HEK293 (cell line): Measurements from ENCODE around the gene TRPM8.

Experiments
- CTCF ChIA-PET: fragments of 350-600 bp; formaldehyde crosslinking; extraction: SDS; loops from one replicate; lab custom pipeline; 2021; ENCODE audit warnings: antibody characterized with exemption; lab: Yijun Ruan, JAX
- POLR2A ChIA-PET: fragments of 300-600 bp; formaldehyde crosslinking; extraction: SDS; loops from one replicate; lab custom pipeline; 2020; ENCODE audit warnings: antibody characterized with exemption, inconsistent platforms; lab: Yijun Ruan, JAX
- H3K27ac ChIP-seq: fragments of 200-500 bp; sonication (Bioruptor generic); 2 replicates; pipeline ENCODE4 v1.5.1; 2014; ENCODE audit warnings: low read depth, low read length, control low read depth, inconsistent platforms; ENCODE audit errors: extremely low read depth
- H3K36me3 ChIP-seq, 2 experiments: fragments of 200-500 bp in 1 of 2; sonication (Bioruptor generic) in 1 of 2; 1 replicate in 1 of 2; 2 replicates in 1 of 2; pipeline ENCODE4 v1.5.1; 2014 to 2017; ENCODE audit warnings: inconsistent platforms in 2 of 2, low read length in 2 of 2; ENCODE audit not compliant: control insufficient read depth in 2 of 2, insufficient read depth in 1 of 2
- H3K4me1 ChIP-seq: fragments of 200-500 bp; sonication (Bioruptor generic); 2 replicates; pipeline ENCODE4 v1.5.1; 2014; ENCODE audit warnings: mild to moderate bottlenecking, low read length, inconsistent platforms; ENCODE audit not compliant: control insufficient read depth, insufficient read depth
- H3K4me3 ChIP-seq: 2 replicates; pipeline ENCODE4 v1.5.1; 2011; ENCODE audit warnings: low read depth, mild to moderate bottlenecking, control low read depth, low read length, moderate library complexity
- H3K9me3 ChIP-seq: fragments of 200-500 bp; sonication (Bioruptor generic); 2 replicates; pipeline ENCODE4 v1.5.1; 2014; ENCODE audit warnings: low read depth, low read length, inconsistent platforms; ENCODE audit not compliant: control insufficient read depth, insufficient read depth
- BCL11A ChIP-seq: fragments of 450-650 bp; formaldehyde crosslinking; IDR thresholded peaks from 2 replicates; pipeline ENCODE4 v1.5.1; 2016; ENCODE audit warnings: low read depth, missing biosample characterization, missing genetic modification characterization
- ZNF132 ChIP-seq: fragments of 450-650 bp; formaldehyde crosslinking; IDR thresholded peaks from 2 replicates; pipeline ENCODE4 v1.5.1; 2017; ENCODE audit warnings: missing biosample characterization, missing genetic modification characterization, borderline replicate concordance
- ZNF184 ChIP-seq: fragments of 450-650 bp; IDR thresholded peaks from 2 replicates; pipeline ENCODE4 v1.5.1; 2018; ENCODE audit warnings: missing biosample characterization, mild to moderate bottlenecking, missing genetic modification characterization
- ZNF214 ChIP-seq: fragments of 450-650 bp; formaldehyde crosslinking; IDR thresholded peaks from 2 replicates; pipeline ENCODE4 v1.5.1; 2017; ENCODE audit warnings: missing biosample characterization, mild to moderate bottlenecking, missing genetic modification characterization, borderline replicate concordance
- ZNF324 ChIP-seq: fragments of 450-650 bp; formaldehyde crosslinking; IDR thresholded peaks from 2 replicates; pipeline ENCODE4 v1.5.1; 2016; ENCODE audit warnings: missing biosample characterization, missing genetic modification characterization
- ZNF341 ChIP-seq: fragments of 450-650 bp; formaldehyde crosslinking; IDR thresholded peaks from 2 replicates; pipeline ENCODE4; 2016; ENCODE audit warnings: low read depth, missing biosample characterization, missing genetic modification characterization
- ZNF404 ChIP-seq: fragments of 450-650 bp; formaldehyde crosslinking; IDR thresholded peaks from 2 replicates; pipeline ENCODE4 v1.5.1; 2017; ENCODE audit warnings: missing biosample characterization, missing genetic modification characterization
- ZNF561 ChIP-seq: fragments of 450-650 bp; IDR thresholded peaks from 2 replicates; pipeline ENCODE4 v1.5.1; 2018; ENCODE audit warnings: missing biosample characterization, missing genetic modification characterization, borderline replicate concordance
- ZNF571 ChIP-seq: fragments of 450-650 bp; formaldehyde crosslinking; IDR thresholded peaks from 2 replicates; pipeline ENCODE4 v1.5.0; 2017; ENCODE audit warnings: missing biosample characterization, missing genetic modification characterization
- ZNF660 ChIP-seq: fragments of 450-650 bp; IDR thresholded peaks from 2 replicates; pipeline ENCODE4 v1.5.1; 2018; ENCODE audit warnings: missing biosample characterization, mild to moderate bottlenecking, missing genetic modification characterization
- TF ChIP-seq, protein P1 (sequence below): fragments of 450-650 bp; formaldehyde crosslinking; IDR thresholded peaks from 2 replicates; pipeline ENCODE4 v1.5.1; 2017; ENCODE audit warnings: missing biosample characterization, missing genetic modification characterization
- TF ChIP-seq, protein P2 (sequence below): fragments of 450-650 bp; formaldehyde crosslinking; IDR thresholded peaks from 2 replicates; pipeline ENCODE4 v1.5.1; 2017; ENCODE audit warnings: missing biosample characterization, missing genetic modification characterization
- TF ChIP-seq, protein P3 (sequence below): fragments of 450-650 bp; formaldehyde crosslinking; IDR thresholded peaks from 2 replicates; pipeline ENCODE4 v1.5.1; 2016; ENCODE audit warnings: missing biosample characterization, missing genetic modification characterization
- TF ChIP-seq, protein P4 (sequence below): fragments of 450-650 bp; formaldehyde crosslinking; IDR thresholded peaks from 2 replicates; pipeline ENCODE4 v1.5.1; 2016; ENCODE audit warnings: missing biosample characterization, missing genetic modification characterization
- TF ChIP-seq, protein P5 (sequence below): fragments of 450-650 bp; formaldehyde crosslinking; IDR thresholded peaks from 2 replicates; pipeline ENCODE4 v1.5.1; 2016; ENCODE audit warnings: missing biosample characterization, missing genetic modification characterization
- TF ChIP-seq, protein P6 (sequence below): fragments of 450-650 bp; formaldehyde crosslinking; IDR thresholded peaks from 2 replicates; pipeline ENCODE4 v1.5.1; 2016; ENCODE audit warnings: missing biosample characterization, missing genetic modification characterization, borderline replicate concordance

TRPM8 gene

DNA sequence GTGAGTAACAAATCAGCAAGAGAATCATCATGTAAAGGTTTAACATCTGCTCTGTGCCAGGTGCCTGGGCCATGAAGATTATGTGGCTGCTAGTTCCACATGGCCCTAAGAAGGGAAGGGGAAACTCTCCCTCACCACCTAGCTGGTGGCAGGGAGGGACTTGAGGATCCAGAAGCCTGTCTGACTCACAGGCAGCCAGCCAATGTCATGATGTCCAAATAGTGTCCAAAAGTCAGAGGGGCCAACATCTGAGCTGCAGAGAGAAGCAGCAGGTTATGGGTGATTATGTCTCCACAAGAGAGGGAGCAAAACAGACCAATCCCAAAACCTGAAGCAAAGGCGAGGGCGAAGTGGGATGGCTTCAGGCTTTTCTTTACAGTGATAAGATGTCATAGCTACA is 71.4 kb downstream of the TRPM8 start:
- no peak for TF ChIP-seq ZNF561 (tag by site-specific recombination)
- TF ChIP-seq, all 188 proteins: peak for 0
- Histone ChIP-seq H3K9me3 (no peaks in the 10 kb centered on the region), H3K36me3 (no peaks in the 10 kb centered on the region), H3K4me1 (no peaks in the 10 kb centered on the region), H3K27ac (no peak overlapping the region), H3K4me3 (no peak overlapping the region)
- ChIA-PET CTCF (interaction anchor here (0.6 kb wide), 2 partner anchors 306 to 635 kb away, joined by 4 to 5 read pairs; no protein-coding TSS in a partner anchor), POLR2A (no interaction called here)

DNA sequence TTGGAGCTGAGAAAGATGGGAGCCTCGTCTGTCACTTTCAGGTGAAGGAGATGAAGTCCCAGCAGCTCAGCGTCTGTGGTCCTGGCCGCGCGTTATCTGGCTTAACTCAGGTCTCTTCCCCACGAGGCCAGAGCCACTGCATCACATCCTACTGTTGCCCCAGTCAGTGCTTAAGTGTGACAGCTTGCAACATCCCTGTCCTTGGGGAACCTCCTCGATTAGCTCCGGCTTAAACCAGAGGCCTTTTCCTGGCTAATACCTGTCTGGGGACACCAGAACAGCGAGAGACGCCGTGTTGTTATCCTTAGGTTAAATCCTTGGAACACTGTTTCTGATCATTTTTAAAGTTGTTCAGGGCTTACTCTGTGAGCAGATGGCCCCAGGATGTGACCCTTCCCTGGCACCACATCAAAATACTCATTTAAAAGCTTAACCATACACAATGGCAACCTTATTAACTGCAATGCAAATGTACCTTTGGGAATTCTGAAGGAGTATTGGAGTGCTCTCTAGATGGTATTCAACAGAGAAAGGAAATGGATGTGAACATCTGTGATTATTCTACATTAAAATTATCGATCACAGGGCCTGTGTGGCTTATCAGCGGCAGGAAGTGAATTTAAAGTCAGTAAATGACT is 72.2 kb downstream of the TRPM8 start:
- CTCF ChIA-PET = no interaction called here
- no peak overlapping the region for H3K27ac ChIP-seq
- no peaks in the 10 kb centered on the region for H3K4me1 ChIP-seq
- no peaks in the 10 kb centered on the region for H3K36me3 ChIP-seq
- TF ChIP-seq, protein P1, sequence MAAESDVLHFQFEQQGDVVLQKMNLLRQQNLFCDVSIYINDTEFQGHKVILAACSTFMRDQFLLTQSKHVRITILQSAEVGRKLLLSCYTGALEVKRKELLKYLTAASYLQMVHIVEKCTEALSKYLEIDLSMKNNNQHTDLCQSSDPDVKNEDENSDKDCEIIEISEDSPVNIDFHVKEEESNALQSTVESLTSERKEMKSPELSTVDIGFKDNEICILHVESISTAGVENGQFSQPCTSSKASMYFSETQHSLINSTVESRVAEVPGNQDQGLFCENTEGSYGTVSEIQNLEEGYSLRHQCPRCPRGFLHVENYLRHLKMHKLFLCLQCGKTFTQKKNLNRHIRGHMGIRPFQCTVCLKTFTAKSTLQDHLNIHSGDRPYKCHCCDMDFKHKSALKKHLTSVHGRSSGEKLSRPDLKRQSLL (tag by site-specific recombination) = no peak
- no peak for TF ChIP-seq ZNF341 (tag by site-specific recombination)
- TF ChIP-seq BCL11A (tag by site-specific recombination) = no peak
- no peak for TF ChIP-seq ZNF324 (tag by site-specific recombination)
- TF ChIP-seq, protein P2, sequence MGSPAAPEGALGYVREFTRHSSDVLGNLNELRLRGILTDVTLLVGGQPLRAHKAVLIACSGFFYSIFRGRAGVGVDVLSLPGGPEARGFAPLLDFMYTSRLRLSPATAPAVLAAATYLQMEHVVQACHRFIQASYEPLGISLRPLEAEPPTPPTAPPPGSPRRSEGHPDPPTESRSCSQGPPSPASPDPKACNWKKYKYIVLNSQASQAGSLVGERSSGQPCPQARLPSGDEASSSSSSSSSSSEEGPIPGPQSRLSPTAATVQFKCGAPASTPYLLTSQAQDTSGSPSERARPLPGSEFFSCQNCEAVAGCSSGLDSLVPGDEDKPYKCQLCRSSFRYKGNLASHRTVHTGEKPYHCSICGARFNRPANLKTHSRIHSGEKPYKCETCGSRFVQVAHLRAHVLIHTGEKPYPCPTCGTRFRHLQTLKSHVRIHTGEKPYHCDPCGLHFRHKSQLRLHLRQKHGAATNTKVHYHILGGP (tag by site-specific recombination) = no peak
- TF ChIP-seq ZNF660 = no peak
- TF ChIP-seq ZNF571 (tag by site-specific recombination) = no peak
- H3K4me3 ChIP-seq = no peak overlapping the region
- no peaks in the 10 kb centered on the region for H3K9me3 ChIP-seq
- POLR2A ChIA-PET = no interaction called here

DNA sequence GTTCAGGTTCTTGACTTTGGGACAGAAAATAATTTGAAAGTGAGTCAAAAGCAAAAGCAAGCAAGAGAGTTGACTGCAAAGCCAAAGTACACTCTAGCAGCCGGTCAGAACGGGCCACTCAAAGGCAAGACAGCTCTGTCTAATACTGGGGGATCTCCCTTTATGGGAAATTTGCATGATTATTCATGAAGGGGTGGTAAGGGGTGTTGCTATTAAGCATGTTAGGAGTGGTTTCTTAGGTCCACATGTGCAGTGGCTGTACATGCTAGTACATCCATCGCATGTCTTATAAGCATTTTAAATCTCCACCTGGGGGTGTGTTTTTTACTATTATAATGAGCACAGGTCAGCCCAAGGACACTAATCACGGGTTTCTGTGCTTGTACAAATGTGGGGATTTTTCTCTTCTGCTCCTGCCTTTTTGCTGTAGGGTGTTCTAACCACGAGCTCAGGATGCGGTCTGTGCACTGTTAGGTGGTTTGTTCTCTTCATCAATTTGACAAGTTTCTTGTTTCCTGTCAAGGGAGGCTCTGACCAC is 73.2 kb downstream of the TRPM8 start:
- TF ChIP-seq ZNF404 (tag by site-specific recombination) (no peak), ZNF184 (tag by site-specific recombination) (no peak), ZNF571 (tag by site-specific recombination) (no peak), ZNF132 (tag by site-specific recombination) (no peak), ZNF214 (tag by site-specific recombination) (no peak)
- TF ChIP-seq, protein P3, sequence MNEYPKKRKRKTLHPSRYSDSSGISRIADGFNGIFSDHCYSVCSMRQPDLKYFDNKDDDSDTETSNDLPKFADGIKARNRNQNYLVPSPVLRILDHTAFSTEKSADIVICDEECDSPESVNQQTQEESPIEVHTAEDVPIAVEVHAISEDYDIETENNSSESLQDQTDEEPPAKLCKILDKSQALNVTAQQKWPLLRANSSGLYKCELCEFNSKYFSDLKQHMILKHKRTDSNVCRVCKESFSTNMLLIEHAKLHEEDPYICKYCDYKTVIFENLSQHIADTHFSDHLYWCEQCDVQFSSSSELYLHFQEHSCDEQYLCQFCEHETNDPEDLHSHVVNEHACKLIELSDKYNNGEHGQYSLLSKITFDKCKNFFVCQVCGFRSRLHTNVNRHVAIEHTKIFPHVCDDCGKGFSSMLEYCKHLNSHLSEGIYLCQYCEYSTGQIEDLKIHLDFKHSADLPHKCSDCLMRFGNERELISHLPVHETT = no peak
- TF ChIP-seq, protein P4, sequence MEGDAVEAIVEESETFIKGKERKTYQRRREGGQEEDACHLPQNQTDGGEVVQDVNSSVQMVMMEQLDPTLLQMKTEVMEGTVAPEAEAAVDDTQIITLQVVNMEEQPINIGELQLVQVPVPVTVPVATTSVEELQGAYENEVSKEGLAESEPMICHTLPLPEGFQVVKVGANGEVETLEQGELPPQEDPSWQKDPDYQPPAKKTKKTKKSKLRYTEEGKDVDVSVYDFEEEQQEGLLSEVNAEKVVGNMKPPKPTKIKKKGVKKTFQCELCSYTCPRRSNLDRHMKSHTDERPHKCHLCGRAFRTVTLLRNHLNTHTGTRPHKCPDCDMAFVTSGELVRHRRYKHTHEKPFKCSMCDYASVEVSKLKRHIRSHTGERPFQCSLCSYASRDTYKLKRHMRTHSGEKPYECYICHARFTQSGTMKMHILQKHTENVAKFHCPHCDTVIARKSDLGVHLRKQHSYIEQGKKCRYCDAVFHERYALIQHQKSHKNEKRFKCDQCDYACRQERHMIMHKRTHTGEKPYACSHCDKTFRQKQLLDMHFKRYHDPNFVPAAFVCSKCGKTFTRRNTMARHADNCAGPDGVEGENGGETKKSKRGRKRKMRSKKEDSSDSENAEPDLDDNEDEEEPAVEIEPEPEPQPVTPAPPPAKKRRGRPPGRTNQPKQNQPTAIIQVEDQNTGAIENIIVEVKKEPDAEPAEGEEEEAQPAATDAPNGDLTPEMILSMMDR = no peak
- TF ChIP-seq, protein P5, sequence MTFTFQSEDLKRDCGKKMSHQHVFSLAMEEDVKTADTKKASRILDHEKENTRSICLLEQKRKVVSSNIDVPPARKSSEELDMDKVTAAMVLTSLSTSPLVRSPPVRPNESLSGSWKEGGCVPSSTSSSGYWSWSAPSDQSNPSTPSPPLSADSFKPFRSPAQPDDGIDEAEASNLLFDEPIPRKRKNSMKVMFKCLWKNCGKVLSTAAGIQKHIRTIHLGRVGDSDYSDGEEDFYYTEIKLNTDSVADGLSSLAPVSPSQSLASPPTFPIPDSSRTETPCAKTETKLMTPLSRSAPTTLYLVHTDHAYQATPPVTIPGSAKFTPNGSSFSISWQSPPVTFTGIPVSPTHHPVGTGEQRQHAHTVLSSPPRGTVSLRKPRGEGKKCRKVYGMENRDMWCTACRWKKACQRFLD (tag by site-specific recombination) = no peak
- TF ChIP-seq, protein P6, sequence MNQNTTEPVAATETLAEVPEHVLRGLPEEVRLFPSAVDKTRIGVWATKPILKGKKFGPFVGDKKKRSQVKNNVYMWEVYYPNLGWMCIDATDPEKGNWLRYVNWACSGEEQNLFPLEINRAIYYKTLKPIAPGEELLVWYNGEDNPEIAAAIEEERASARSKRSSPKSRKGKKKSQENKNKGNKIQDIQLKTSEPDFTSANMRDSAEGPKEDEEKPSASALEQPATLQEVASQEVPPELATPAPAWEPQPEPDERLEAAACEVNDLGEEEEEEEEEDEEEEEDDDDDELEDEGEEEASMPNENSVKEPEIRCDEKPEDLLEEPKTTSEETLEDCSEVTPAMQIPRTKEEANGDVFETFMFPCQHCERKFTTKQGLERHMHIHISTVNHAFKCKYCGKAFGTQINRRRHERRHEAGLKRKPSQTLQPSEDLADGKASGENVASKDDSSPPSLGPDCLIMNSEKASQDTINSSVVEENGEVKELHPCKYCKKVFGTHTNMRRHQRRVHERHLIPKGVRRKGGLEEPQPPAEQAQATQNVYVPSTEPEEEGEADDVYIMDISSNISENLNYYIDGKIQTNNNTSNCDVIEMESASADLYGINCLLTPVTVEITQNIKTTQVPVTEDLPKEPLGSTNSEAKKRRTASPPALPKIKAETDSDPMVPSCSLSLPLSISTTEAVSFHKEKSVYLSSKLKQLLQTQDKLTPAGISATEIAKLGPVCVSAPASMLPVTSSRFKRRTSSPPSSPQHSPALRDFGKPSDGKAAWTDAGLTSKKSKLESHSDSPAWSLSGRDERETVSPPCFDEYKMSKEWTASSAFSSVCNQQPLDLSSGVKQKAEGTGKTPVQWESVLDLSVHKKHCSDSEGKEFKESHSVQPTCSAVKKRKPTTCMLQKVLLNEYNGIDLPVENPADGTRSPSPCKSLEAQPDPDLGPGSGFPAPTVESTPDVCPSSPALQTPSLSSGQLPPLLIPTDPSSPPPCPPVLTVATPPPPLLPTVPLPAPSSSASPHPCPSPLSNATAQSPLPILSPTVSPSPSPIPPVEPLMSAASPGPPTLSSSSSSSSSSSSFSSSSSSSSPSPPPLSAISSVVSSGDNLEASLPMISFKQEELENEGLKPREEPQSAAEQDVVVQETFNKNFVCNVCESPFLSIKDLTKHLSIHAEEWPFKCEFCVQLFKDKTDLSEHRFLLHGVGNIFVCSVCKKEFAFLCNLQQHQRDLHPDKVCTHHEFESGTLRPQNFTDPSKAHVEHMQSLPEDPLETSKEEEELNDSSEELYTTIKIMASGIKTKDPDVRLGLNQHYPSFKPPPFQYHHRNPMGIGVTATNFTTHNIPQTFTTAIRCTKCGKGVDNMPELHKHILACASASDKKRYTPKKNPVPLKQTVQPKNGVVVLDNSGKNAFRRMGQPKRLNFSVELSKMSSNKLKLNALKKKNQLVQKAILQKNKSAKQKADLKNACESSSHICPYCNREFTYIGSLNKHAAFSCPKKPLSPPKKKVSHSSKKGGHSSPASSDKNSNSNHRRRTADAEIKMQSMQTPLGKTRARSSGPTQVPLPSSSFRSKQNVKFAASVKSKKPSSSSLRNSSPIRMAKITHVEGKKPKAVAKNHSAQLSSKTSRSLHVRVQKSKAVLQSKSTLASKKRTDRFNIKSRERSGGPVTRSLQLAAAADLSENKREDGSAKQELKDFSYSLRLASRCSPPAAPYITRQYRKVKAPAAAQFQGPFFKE = no peak
- TF ChIP-seq, all 188 proteins: peak for 0
- H3K9me3 ChIP-seq = no peaks in the 10 kb centered on the region
- H3K36me3 ChIP-seq = no peaks in the 10 kb centered on the region
- H3K4me1 ChIP-seq = no peaks in the 10 kb centered on the region
- H3K27ac ChIP-seq = no peak overlapping the region
- no peak overlapping the region for H3K4me3 ChIP-seq
- ChIA-PET CTCF (no interaction called here), POLR2A (no interaction called here)
